Measurements from ENCODE around the gene RAB1B.
"Not testable (repeated sequence)": the region's sequence is repeated elsewhere in the genome, so short reads cannot be mapped to it uniquely, and the experiment has no call there.

RAB1B gene

DNA sequence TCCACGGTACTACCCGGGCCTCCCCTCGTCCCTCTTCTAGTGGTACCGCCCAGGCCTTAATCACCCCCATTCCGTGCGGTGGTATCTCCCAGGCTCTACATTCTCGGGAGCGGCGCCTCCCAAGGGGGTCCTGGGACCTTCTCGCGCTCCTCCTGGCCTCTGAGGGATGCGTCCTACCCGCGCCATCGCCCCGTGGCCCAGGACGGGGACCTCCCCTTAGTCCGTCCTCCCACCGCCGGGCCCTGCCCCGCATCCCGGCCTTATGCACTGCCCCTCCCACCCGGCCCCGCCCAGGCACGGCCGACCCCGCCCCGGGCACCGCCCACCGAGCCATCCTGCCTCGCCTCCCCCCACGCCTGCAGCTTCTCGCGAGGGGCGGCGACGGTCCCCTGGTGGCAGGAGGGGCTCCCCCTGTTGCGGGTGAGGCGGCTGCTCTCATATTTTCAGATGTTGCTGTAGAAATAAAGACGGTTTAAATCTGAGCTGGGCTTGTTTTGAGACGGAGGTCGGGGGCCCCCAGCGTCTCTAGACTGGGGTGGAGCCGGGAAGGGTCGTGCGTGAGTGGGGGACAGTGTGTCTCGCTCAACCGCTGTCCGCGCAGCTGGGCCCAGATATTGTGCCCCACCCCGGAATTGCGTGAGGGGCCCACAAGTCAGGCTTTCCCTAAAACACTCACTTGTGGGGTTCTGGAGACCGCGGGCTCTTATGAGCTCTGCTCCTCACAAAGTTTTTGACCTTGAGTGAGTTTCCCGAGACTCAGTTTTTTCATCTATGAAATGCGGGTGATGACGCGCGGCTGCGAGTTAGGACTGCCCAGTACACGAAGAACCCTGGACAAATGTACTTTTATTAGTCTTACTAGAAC is 828 bp upstream of the RAB1B start:
- no peak for DNase-seq

DNA sequence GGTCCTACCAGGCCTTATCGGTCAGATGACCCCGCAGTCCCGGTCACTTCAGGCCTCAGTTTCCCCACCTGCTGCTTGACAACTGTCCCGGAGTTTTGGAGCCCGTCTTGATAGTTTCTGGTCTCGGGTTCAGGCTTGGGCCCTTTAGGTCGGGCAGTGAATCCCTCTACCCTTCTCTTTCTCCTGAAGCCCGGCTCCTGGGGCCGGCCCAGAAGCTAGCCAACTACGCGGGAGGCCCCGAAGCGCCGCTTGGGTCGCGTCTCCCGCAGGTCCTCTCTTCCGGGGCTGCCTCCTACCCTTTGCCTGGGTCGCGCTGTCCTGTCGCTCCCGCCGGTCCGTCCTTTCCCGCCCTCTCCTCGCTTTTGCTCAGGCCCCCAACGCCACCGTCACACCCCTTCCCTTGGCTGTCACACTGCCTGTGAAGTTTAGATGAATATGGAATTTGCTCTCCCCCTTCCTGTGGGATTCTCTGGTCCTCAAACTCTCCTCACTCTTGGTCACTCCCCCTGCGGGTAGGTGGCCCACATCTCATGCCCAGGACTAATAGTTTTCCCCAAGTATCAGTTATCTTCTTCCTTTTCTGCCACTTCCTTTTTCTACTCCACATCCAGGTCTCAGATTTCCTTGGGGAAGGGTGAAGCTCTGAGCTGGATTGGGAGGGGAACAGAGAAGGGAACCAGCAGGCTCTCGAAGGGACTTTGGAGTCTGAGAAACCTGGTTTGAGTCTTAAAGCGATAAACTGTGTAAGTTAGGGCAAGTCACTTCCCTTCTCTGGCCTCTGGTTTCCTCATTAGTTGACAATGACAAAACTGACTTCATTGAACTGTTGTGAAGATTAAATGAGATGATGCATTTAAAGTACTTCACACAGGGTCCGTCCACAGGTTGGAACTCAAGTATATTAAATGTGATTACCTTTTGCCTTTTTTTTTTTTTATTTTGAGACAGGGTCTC is 790 bp downstream of the RAB1B start:
- DNase-seq: no peak

- no peak for DNase-seq
Measured at GRCh38 chr11:66271816-66272215, 3.4 kb downstream of the RAB1B start.

DNA sequence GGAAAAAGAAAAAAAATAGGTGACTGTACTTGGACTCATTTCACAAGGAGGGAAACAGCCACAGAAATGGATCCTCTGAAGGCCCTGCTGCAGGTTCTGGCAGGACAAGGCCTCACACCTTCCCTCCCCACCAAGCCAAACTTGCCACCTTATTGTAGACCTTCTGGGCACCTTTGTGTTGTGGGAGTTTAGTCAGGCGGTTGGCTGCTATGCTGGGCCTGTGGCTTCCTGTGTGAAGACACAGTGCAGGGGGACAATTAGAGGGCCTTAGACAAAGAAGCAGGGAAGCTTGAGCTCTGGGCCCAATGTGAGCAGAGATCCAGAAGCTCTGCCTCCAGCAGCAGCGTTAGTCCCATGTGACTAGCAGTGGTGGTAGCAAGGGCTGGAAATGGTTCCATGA is 4.2 kb downstream of the RAB1B start:
- DNase-seq: no peak

DNA sequence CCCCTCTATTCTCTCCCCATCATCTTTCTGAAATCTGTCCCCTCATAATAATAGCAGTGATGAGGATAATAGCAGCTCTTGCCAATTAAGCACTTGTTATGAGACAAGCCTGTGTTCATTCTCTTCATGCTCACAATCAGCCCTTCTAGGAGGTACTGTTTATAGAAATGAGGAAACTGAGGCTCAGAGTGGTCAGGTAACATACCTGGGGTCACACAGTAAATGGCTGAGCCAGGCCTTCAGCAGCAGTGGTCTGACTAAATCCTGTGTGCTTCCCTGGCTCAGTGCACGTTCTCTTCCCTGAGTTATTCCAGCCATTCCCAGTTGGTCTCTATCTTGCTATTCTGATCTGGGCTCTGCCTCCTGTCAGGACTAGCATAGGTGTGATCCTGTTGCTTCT is 5.8 kb downstream of the RAB1B start:
- no peak for DNase-seq

GRCh38 chr11:66275396-66275795 is 7.0 kb downstream of the RAB1B start:
- no peak for DNase-seq

DNA sequence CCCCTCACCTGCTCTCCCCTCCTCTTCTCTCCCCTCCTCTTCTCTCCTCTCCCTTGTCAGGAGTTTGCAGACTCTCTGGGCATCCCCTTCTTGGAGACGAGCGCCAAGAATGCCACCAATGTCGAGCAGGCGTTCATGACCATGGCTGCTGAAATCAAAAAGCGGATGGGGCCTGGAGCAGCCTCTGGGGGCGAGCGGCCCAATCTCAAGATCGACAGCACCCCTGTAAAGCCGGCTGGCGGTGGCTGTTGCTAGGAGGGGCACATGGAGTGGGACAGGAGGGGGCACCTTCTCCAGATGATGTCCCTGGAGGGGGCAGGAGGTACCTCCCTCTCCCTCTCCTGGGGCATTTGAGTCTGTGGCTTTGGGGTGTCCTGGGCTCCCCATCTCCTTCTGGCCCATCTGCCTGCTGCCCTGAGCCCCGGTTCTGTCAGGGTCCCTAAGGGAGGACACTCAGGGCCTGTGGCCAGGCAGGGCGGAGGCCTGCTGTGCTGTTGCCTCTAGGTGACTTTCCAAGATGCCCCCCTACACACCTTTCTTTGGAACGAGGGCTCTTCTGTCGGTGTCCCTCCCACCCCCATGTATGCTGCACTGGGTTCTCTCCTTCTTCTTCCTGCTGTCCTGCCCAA is 7.7 kb downstream of the RAB1B start:
- DNase-seq: no peak

DNA sequence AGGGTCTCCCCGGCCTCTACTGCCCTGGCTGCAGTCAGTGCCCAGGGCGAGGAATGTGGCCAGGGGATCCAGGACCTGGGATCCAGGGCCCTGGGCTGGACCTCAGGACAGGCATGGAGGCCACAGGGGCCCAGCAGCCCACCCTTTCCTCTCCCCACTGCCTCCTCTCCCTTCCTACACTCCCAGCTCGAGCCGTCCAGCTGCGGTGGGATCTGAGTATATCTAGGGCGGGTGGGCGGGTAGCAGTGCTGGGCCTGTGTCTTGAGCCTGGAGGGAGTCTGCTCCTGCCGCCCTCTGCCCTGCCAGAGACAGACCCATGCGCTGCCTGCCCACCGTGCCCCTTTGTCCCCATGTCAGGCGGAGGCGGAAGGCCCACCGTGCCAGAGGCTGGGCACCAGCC is 8.2 kb downstream of the RAB1B start:
- DNase-seq: not testable (repeated sequence)

GRCh38 chr11:66277064-66277463 is 8.6 kb downstream of the RAB1B start:
- DNase-seq: not testable (repeated sequence)

DNA sequence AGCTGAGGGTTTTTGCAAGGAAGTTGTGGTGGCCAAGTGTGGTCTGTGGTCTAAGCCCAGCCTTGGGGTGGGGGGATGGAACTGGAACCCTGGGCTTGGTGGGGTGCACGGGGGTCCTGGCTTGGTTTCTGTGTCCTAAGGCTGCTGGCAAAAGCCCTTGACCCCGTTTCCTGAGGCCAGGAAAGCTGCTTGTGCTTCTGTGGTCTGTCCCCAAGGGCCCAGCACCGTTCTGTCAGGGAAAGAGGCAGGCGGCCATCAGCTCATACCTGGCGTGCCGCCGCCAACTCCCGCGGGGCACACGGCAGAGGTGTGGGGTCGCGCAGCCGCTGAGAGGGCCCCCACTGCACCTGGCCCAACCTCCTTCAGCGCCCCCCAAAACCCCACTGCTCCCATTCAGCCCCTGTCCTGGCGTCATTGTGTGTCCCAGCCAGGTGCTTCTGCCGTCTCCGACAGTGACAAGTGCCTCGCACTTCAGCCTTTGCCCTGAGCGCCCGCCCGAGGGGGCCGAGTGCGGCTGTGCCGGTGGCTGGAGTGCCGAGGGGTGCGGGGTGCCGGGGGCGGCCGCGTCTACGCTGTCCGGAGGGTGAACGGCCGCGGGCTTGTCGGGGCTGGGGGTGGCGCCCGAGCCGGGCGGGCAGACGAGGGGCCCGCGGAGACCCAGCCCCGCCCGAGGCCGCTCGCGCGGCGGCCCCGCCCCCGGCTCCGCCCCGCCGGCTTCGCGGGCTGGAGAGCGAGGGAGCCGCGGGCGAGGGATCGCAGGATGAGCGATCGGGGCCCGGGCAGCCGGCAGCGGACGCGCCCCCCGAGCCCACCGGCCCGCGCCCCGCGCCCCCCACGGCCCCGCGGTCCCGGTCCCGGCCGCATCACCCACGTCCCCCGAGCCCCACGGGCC is 9.3 kb downstream of the RAB1B start, which contains the start of gene CNIH2:
CNIH2 (plus strand) TSS at position 705 of the 892 bp plus-strand sequence. CDS start 282 bp downstream, outside the sequence.
- peak in 1 of 2 experiments; percentile 40 for DNase-seq

DNA sequence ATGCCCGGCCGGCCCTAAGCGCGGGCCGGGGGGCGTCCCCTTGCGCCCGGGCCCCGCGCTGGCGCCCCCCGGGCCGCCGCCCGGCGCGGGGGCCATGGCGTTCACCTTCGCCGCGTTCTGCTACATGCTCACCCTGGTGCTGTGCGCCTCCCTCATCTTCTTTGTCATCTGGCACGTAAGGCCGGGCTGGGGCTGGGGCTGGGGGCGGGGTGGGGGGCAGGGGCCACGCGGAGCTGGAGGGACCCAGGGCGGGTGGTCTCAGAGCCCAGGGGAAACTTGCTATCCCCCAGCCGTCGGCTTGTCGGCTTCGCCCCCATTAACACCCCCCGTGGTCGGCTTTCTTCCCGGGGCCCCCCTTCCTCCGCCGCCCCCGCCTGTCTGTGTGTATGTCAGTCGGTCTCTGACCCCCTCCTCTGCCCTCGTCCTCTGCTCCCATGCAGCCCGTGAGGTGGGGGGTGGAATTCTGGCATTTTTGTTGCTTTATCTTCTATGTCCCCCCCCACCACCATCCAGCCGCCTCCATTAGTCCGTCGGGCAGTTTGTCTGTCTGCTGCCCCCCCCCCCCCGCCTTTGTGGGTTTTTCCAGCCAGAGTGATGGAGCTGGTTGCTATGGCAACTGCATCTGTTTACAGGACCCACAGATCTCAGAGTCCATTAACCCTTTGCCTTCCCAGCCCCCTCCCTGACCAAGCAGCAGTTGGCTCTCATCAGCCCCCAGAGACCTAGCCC is 10.1 kb downstream of the RAB1B start:
- peak in 1 of 2 experiments; percentile 35 for DNase-seq

DNA sequence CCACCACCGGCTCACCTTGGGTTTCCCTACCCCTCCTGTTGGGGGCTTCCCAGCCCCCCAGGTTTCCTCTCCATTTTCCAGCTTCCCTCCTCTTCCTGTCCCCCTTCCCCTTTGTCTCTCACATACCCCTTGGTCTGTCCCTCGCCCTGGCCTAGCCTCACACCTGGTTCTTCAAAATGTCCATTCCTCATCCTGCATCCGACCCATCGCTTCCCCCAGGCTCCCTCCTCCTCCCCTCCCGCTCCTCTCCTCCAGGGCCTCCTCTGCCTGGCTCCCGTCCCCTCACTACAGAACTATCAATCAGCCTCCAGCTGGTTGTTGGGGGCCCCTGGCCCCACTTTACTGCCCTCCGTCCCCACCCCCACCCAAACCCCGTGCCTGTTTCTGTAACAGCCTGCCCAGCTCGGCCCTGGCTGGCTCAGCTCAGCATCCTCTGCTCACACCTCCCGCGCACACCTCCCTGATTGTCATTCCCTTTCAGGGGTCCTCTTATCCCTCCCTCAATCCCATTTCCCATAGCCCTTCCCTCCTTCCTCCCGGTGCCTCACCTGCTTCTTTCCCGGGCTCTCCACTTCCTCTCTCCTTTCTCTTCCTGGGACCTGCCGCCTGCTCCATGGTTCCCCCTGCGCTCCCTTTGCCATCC is 10.8 kb downstream of the RAB1B start:
- DNase-seq: no peak

GRCh38 chr11:66280428-66280827 is 12.0 kb downstream of the RAB1B start:
- DNase-seq: peak; percentile 76 to 88

DNA sequence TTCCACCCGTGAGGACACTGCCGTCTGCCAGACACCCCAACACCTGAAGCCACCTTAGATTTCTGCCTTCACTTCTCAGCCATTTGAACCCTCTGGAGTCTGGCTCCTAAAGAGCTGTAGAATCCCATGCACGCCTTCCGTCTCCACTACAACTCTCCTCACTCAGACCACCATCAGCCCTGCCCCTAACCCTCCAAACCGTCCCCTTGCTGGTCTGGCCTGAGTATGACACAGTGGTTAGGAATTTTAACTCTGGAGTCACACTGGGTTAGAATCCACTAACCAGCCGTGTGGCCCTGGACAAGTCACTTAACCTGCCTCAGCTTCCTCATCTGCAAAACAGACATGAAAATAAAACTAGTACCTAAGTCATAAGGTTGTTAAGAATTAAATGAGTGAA is 12.6 kb downstream of the RAB1B start:
- no peak for DNase-seq

GRCh38 chr11:66281776-66282467 is 13.5 kb downstream of the RAB1B start:
- DNase-seq: no peak

DNA sequence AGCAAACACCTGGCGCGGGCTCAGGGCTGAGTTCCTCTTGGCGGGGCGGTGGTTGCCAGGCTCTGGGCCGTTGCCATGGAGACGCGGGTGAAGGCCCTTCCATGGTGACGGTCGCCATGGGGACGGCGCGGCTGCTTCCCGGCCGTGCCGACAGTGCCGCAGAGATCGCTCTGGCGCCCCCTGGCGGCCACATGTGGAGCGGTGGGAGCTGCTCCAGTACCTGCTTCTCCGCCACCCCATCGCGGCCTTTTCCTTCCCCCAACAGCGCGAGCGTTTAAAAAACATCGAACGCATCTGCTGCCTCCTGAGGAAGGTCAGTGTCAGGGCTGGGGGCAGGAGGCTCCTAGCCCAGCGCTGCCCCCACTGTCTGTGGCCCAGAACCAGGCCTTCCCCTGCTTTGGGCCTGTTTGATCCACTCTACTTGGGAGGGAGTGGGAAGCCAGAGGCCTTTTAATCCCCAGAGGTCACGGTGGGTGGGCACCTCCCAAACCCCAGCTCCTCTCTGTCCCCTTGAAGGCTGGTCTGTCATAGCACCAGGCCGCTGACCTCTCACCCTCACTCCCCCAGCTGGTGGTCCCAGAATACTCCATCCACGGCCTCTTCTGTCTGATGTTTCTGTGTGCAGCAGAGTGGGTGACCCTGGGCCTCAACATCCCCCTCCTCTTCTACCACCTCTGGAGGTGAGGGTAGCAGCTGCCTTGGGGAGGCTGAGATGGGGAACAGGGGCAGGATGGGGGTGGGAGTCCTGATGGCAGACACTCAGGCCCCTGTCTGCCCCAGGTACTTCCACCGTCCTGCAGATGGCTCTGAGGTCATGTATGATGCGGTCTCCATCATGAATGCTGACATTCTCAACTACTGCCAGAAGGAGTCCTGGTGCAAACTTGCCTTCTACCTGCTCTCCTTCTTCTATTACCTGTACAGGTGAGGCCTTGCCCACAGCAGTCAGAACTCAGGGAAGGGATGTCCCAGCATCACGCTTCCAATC is 14.3 kb downstream of the RAB1B start:
- DNase-seq: peak; percentile 92 to 97

- no peak for DNase-seq
Measured at GRCh38 chr11:66283461-66284105, 15.1 kb downstream of the RAB1B start.

GRCh38 chr11:66284526-66285078 is 16.2 kb downstream of the RAB1B start:
- no peak for DNase-seq

Measured in NCI-H524 (cell line).